Measurements from ENCODE around the gene CFDP1. TPM values are rescaled to one million over a fixed set of nuclear protein-coding genes. Genes with fewer than 3 reads are reported as not detected.
A peak's percentile ranks its signal among the peaks of the same experiment; 100 is the strongest.

CFDP1 gene
- total and polyA plus RNA-seq, 2 of the 13 experiments (the other 11 are each of a cell fraction or from before 2014, with no cell fraction given) = 78.6 to 153 TPM

DNA sequence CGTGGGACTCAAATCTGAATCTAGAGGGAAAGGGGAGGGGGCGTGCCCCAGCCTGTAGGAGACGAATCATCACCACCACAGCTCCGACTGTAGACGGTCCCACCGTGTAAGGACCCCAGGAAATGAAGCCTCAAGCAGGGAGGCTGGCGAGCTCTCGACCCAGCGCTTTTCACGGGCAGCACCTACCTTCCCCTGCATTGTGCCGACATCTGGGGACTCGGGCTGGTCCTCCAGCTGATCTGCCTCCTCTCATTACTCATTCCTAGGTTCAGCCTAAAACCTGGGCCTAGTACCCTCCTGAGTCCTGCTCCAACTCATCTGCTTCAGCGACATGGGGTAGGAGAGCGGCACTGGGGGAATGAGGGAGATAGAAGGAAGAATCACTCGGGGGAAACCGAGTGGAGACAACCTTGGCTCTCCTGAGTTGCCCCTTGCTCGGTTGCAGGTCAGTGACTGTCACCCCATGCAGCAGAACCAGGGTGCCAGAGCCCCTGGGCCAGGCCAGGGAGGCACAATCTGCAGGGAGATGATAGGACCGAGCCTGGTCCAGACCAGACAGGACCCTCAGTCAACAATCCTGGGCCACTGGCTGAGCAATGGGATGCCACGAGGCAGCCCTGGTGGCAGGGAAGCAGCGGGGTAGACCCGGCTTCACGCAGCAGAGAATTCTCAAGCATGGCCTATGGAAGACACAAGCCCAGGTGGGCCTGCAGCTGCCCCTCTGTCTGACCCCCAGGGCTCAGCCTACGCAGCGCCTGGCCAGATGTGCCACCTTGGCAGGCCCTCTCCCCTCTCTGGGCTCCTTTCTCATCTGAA, 181.0 kb downstream of the CFDP1 start (continued):
- TF ChIP-seq, protein P1, sequence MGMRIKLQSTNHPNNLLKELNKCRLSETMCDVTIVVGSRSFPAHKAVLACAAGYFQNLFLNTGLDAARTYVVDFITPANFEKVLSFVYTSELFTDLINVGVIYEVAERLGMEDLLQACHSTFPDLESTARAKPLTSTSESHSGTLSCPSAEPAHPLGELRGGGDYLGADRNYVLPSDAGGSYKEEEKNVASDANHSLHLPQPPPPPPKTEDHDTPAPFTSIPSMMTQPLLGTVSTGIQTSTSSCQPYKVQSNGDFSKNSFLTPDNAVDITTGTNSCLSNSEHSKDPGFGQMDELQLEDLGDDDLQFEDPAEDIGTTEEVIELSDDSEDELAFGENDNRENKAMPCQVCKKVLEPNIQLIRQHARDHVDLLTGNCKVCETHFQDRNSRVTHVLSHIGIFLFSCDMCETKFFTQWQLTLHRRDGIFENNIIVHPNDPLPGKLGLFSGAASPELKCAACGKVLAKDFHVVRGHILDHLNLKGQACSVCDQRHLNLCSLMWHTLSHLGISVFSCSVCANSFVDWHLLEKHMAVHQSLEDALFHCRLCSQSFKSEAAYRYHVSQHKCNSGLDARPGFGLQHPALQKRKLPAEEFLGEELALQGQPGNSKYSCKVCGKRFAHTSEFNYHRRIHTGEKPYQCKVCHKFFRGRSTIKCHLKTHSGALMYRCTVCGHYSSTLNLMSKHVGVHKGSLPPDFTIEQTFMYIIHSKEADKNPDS (CRISPR knock-in tag; IDR thresholded peaks at IDR 0.05) = no peak
- TF ChIP-seq CREBL2 (CRISPR knock-in tag; IDR thresholded peaks at IDR 0.05; ENCODE audit: borderline replicate concordance) (no peak), AGO2 (optimal IDR thresholded peaks at IDR 0.05; ENCODE audit: low read depth, low read length) (peak; percentile 70), MEF2D (CRISPR knock-in tag; IDR thresholded peaks at IDR 0.05) (peak; percentile 66), NFE2L1 (CRISPR knock-in tag; IDR thresholded peaks at IDR 0.05; ENCODE audit: borderline replicate concordance) (no peak), CBFB (CRISPR knock-in tag; IDR thresholded peaks at IDR 0.05) (peak; percentile 48; the same call in 1 of the 2 replicates), ZNF564 (CRISPR knock-in tag; IDR thresholded peaks at IDR 0.05) (no peak), CHCHD3 (CRISPR knock-in tag; IDR thresholded peaks at IDR 0.05) (0 out of 2 replicates have a peak, but pooled peaks have one; percentile 42), HNRNPL (IDR thresholded peaks at IDR 0.05; ENCODE audit: low read depth, low read length) (no peak), ZBTB42 (CRISPR knock-in tag; IDR thresholded peaks at IDR 0.05) (no peak), NR2F6 (IDR thresholded peaks at IDR 0.05) (no peak), NR2F6 (CRISPR knock-in tag; IDR thresholded peaks at IDR 0.05) (no peak), ZNF792 (CRISPR knock-in tag; IDR thresholded peaks at IDR 0.05) (no peak), PPARG (CRISPR knock-in tag; conservative IDR thresholded peaks at IDR 0.05) (no peak), KLF11 (CRISPR knock-in tag; IDR thresholded peaks at IDR 0.05) (no peak), NRL (CRISPR knock-in tag; IDR thresholded peaks at IDR 0.05; ENCODE audit: borderline replicate concordance) (peak; percentile 1; the same call in 1 of the 2 replicates), SOX6 (IDR thresholded peaks at IDR 0.05) (no peak), SOX6 (CRISPR knock-in tag; IDR thresholded peaks at IDR 0.05) (peak; percentile 30; the same call in 1 of the 2 replicates), NFYB (CRISPR knock-in tag; IDR thresholded peaks at IDR 0.05) (peak; percentile 13; the same call in 1 of the 2 replicates), NR2F2 (IDR thresholded peaks at IDR 0.05; ENCODE audit: borderline replicate concordance, low read depth) (no peak), ZNF317 (CRISPR knock-in tag; IDR thresholded peaks at IDR 0.05) (no peak), ZSCAN25 (CRISPR knock-in tag; IDR thresholded peaks at IDR 0.05) (0 out of 2 replicates have a peak, but pooled peaks have one; percentile 55), MXD1 (CRISPR knock-in tag; IDR thresholded peaks at IDR 0.05) (peak; percentile 46; the same call in 1 of the 2 replicates)
- TF ChIP-seq, protein P2, sequence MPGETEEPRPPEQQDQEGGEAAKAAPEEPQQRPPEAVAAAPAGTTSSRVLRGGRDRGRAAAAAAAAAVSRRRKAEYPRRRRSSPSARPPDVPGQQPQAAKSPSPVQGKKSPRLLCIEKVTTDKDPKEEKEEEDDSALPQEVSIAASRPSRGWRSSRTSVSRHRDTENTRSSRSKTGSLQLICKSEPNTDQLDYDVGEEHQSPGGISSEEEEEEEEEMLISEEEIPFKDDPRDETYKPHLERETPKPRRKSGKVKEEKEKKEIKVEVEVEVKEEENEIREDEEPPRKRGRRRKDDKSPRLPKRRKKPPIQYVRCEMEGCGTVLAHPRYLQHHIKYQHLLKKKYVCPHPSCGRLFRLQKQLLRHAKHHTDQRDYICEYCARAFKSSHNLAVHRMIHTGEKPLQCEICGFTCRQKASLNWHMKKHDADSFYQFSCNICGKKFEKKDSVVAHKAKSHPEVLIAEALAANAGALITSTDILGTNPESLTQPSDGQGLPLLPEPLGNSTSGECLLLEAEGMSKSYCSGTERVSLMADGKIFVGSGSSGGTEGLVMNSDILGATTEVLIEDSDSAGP (CRISPR knock-in tag; IDR thresholded peaks at IDR 0.05; ENCODE audit: borderline replicate concordance) = peak; percentile 62; the same call in 1 of the 2 replicates

All from HepG2 (cell line).